Effector CD8-positive, alpha-beta T cell (primary cell): ENCODE measurements around the gene CTNNA2.

ENCODE experiments used
- DNase-seq: peaks from one replicate; lab custom pipeline; 2025; lab: John Stamatoyannopoulos, UW

CTNNA2 gene

GRCh38 chr2:79612999-79613398, 100.1 kb downstream of the CTNNA2 start:
- no peak for DNase-seq

- no peak for DNase-seq
Observed at GRCh38 chr2:79619442-79619841, 106.6 kb downstream of the CTNNA2 start.

GRCh38 chr2:79619976-79620375, 107.1 kb downstream of the CTNNA2 start:
- DNase-seq, result no peak

GRCh38 chr2:79620679-79621078, 107.8 kb downstream of the CTNNA2 start:
- no peak for DNase-seq

GRCh38 chr2:79621252-79621651, 108.4 kb downstream of the CTNNA2 start:
- no peak for DNase-seq

- DNase-seq, result no peak
Observed at GRCh38 chr2:79621755-79622154, 108.9 kb downstream of the CTNNA2 start.

- DNase-seq, result no peak
Observed at GRCh38 chr2:79622508-79622907, 109.7 kb downstream of the CTNNA2 start.

- no peak for DNase-seq
Observed at GRCh38 chr2:79627237-79627636, 114.4 kb downstream of the CTNNA2 start.

GRCh38 chr2:79630060-79630459, 117.2 kb downstream of the CTNNA2 start:
- DNase-seq, result no peak

GRCh38 chr2:79630972-79631557, 118.2 kb downstream of the CTNNA2 start:
- DNase-seq, result no peak

GRCh38 chr2:79638410-79638809, 125.6 kb downstream of the CTNNA2 start:
- DNase-seq, result no peak

- DNase-seq, result no peak
Observed at GRCh38 chr2:79638954-79639353, 126.1 kb downstream of the CTNNA2 start.

GRCh38 chr2:79640001-79640400, 127.2 kb downstream of the CTNNA2 start:
- DNase-seq, result no peak

GRCh38 chr2:79649531-79649930, 136.7 kb downstream of the CTNNA2 start:
- DNase-seq, result no peak

GRCh38 chr2:79660557-79660956, 147.7 kb downstream of the CTNNA2 start:
- no peak for DNase-seq

- DNase-seq, result no peak
Observed at GRCh38 chr2:79665091-79665490, 152.2 kb downstream of the CTNNA2 start.

GRCh38 chr2:79666430-79666829, 153.6 kb downstream of the CTNNA2 start:
- DNase-seq, result no peak

GRCh38 chr2:79669714-79670113, 156.9 kb downstream of the CTNNA2 start:
- no peak for DNase-seq

GRCh38 chr2:79670198-79670597, 157.3 kb downstream of the CTNNA2 start:
- DNase-seq, result no peak

GRCh38 chr2:79686884-79687283, 174.0 kb downstream of the CTNNA2 start:
- DNase-seq, result no peak

- DNase-seq, result no peak
Observed at GRCh38 chr2:79695248-79695647, 182.4 kb downstream of the CTNNA2 start.

GRCh38 chr2:79697200-79697599, 184.3 kb downstream of the CTNNA2 start:
- DNase-seq, result no peak

- no peak for DNase-seq
Observed at GRCh38 chr2:79700651-79701050, 187.8 kb downstream of the CTNNA2 start.

- no peak for DNase-seq
Observed at GRCh38 chr2:79702905-79703304, 190.1 kb downstream of the CTNNA2 start.

GRCh38 chr2:79711098-79711497, 198.2 kb downstream of the CTNNA2 start:
- no peak for DNase-seq
